Trophoblast cell (in vitro differentiated cells and primary cell): ENCODE results near the gene ARHGAP40.
A peak's percentile ranks its signal among the peaks of the same experiment; 100 is the strongest.

Source experiments
- DNase-seq, 2 donors: peaks; one replicate each; pipeline ENCODE4 v3.0.0-alpha.2; 2016
- H2AFZ ChIP-seq: 2 replicates; pipeline ENCODE4 v1.6.1; 2013; ENCODE audit warnings: low read length, moderate library complexity, mild to moderate bottlenecking; ENCODE audit not compliant: insufficient read depth, poor library complexity
- H2AK5ac ChIP-seq: 2 replicates; pipeline ENCODE4 v1.6.1; 2013; ENCODE audit warnings: mild to moderate bottlenecking, low read length
- H2BK120ac ChIP-seq: 2 replicates; pipeline ENCODE4 v1.6.1; 2013; ENCODE audit warnings: low read length, mild to moderate bottlenecking, moderate library complexity; ENCODE audit not compliant: insufficient read depth, poor library complexity
- H2BK12ac ChIP-seq: 2 replicates; pipeline ENCODE4 v1.6.1; 2013; ENCODE audit warnings: mild to moderate bottlenecking, low read length, moderate library complexity
- H2BK5ac ChIP-seq: 2 replicates; pipeline ENCODE4 v1.6.1; 2013; ENCODE audit warnings: low read length, low read depth, moderate library complexity, mild to moderate bottlenecking; ENCODE audit not compliant: poor library complexity
- H3K14ac ChIP-seq: 2 replicates; pipeline ENCODE4 v1.6.1; 2013; ENCODE audit warnings: mild to moderate bottlenecking, low read length
- H3K18ac ChIP-seq: 2 replicates; pipeline ENCODE4 v1.6.1; 2013; ENCODE audit warnings: mild to moderate bottlenecking, low read length
- H3K23ac ChIP-seq: 2 replicates; pipeline ENCODE4 v1.6.1; 2013; ENCODE audit warnings: low read length
- H3K27ac ChIP-seq: 2 replicates; pipeline ENCODE4 v1.5.1; 2013; ENCODE audit warnings: low read depth, mild to moderate bottlenecking, inconsistent platforms, low read length, moderate library complexity
- H3K27me3 ChIP-seq: 2 replicates; pipeline ENCODE4 v1.6.1; 2013; ENCODE audit warnings: inconsistent platforms, mild to moderate bottlenecking, low read length, moderate library complexity; ENCODE audit not compliant: insufficient read depth
- H3K36me3 ChIP-seq, 2 experiments: 1 replicate in 1 of 2; 2 replicates in 1 of 2; pipeline ENCODE4 v1.6.1; 2013; ENCODE audit warnings: low read length in 2 of 2, mild to moderate bottlenecking in 2 of 2, moderate library complexity in 1 of 2; ENCODE audit not compliant: insufficient read depth in 2 of 2, control insufficient read depth in 1 of 2
- H3K4ac ChIP-seq: 2 replicates; pipeline ENCODE4 v1.6.1; 2013; ENCODE audit warnings: low read depth, mild to moderate bottlenecking, low read length, moderate library complexity
- H3K4me1 ChIP-seq, 2 experiments: 1 replicate in 1 of 2; 2 replicates in 1 of 2; pipeline ENCODE4 v1.6.1; 2013; ENCODE audit warnings: low read length in 2 of 2, mild to moderate bottlenecking in 2 of 2, moderate library complexity in 1 of 2; ENCODE audit not compliant: insufficient read depth in 2 of 2, control insufficient read depth in 1 of 2
- H3K4me2 ChIP-seq: 2 replicates; pipeline ENCODE4 v1.6.1; 2013; ENCODE audit warnings: inconsistent platforms, mild to moderate bottlenecking, low read length, moderate library complexity
- H3K4me3 ChIP-seq: 2 replicates; pipeline ENCODE4 v1.5.1; 2013; ENCODE audit warnings: mild to moderate bottlenecking, low read depth, low read length, inconsistent platforms
- H3K79me1 ChIP-seq: one replicate; pipeline ENCODE4 v1.6.1; 2013; ENCODE audit warnings: low read length
- H3K79me2 ChIP-seq: 2 replicates; pipeline ENCODE4 v1.6.1; 2013; ENCODE audit warnings: low read length, mild to moderate bottlenecking; ENCODE audit not compliant: control insufficient read depth, insufficient read depth, poor library complexity
- H3K9ac ChIP-seq: 2 replicates; pipeline ENCODE4 v1.6.1; 2013; ENCODE audit warnings: mild to moderate bottlenecking, low read length
- H3K9me3 ChIP-seq: 2 replicates; pipeline ENCODE4 v1.6.1; 2013; ENCODE audit warnings: low read depth, mild to moderate bottlenecking, control low read depth, inconsistent platforms, low read length; ENCODE audit not compliant: insufficient read depth
- H4K12ac ChIP-seq: 2 replicates; pipeline ENCODE4 v1.6.1; 2013; ENCODE audit warnings: low read depth, mild to moderate bottlenecking, low read length, moderate library complexity
- H4K8ac ChIP-seq: 2 replicates; pipeline ENCODE4 v1.6.1; 2013; ENCODE audit warnings: low read depth, mild to moderate bottlenecking, low read length, moderate library complexity
- H4K91ac ChIP-seq: one replicate; pipeline ENCODE4 v1.6.1; 2013; ENCODE audit warnings: low read depth, mild to moderate bottlenecking, low read length, moderate library complexity
- WGBS: extraction: QIAGEN DNeasy Blood & Tissue Kit; methylation state at CpG from one replicate; pipeline ENCODE4 v1.1.7; 2013; ENCODE audit warnings: missing lambda C conversion rate; ENCODE audit not compliant: insufficient read length, insufficient coverage; ENCODE audit errors: extremely low coverage; 5-methylcytosine and 5-hydroxymethylcytosine counted together

ARHGAP40 gene

GRCh38 chr20:38617830-38618196 lies 16.2 kb downstream of the ARHGAP40 start:
- H3K79me1 ChIP-seq, result peaks cover 4% of the 10 kb centered on the region
- no peak overlapping the region for H4K12ac ChIP-seq
- no peak overlapping the region for H2BK120ac ChIP-seq
- no peak overlapping the region for H2AK5ac ChIP-seq
- H2BK12ac ChIP-seq, result no peak overlapping the region
- H3K4me2 ChIP-seq, result no peak overlapping the region
- no peaks in the 10 kb centered on the region for H3K79me2 ChIP-seq
- no peak for DNase-seq
- no peak overlapping the region for H3K9ac ChIP-seq
- H2AFZ ChIP-seq, result no peak overlapping the region
- no peaks in the 10 kb centered on the region for H3K27me3 ChIP-seq
- H3K14ac ChIP-seq, result no peak overlapping the region
- no peak overlapping the region for H2BK5ac ChIP-seq
- peaks cover 0 to 2% of the 10 kb centered on the region in 2 experiments for H3K36me3 ChIP-seq
- no peak overlapping the region for H3K18ac ChIP-seq
- peaks cover 12 to 13% of the 10 kb centered on the region in 2 experiments for H3K4me1 ChIP-seq
- no peaks in the 10 kb centered on the region for H3K9me3 ChIP-seq
- H4K91ac ChIP-seq, result no peak overlapping the region
- H3K4me3 ChIP-seq, result no peak overlapping the region
- H3K4ac ChIP-seq, result no peak overlapping the region
- H3K27ac ChIP-seq, result no peak overlapping the region
- no peak overlapping the region for H4K8ac ChIP-seq
- no peak overlapping the region for H3K23ac ChIP-seq
- no CpG with 5 or more reads among the region's 4 CpGs for WGBS

GRCh38 chr20:38620441-38620840 lies 18.8 kb downstream of the ARHGAP40 start:
- H4K12ac ChIP-seq, result no peak overlapping the region
- H4K91ac ChIP-seq, result no peak overlapping the region
- no peak overlapping the region for H3K9ac ChIP-seq
- H3K79me1 ChIP-seq, result peaks cover 4% of the 10 kb centered on the region
- no peak overlapping the region for H3K4me3 ChIP-seq
- no peak overlapping the region for H3K18ac ChIP-seq
- H3K4ac ChIP-seq, result no peak overlapping the region
- H2BK120ac ChIP-seq, result no peak overlapping the region
- no peaks in the 10 kb centered on the region for H3K79me2 ChIP-seq
- WGBS, result no CpG with 5 or more reads among the region's 9 CpGs
- no peak overlapping the region for H2AFZ ChIP-seq
- no peak overlapping the region for H2BK12ac ChIP-seq
- H3K23ac ChIP-seq, result no peak overlapping the region
- H3K4me1 ChIP-seq, result peaks cover 20% of the 10 kb centered on the region in 2 experiments
- no peak overlapping the region for H3K27ac ChIP-seq
- H3K27me3 ChIP-seq, result no peaks in the 10 kb centered on the region
- H3K4me2 ChIP-seq, result no peak overlapping the region
- H2AK5ac ChIP-seq, result no peak overlapping the region
- H4K8ac ChIP-seq, result no peak overlapping the region
- no peak overlapping the region for H2BK5ac ChIP-seq
- no peak for DNase-seq
- H3K14ac ChIP-seq, result no peak overlapping the region
- peaks cover 0 to 2% of the 10 kb centered on the region in 2 experiments for H3K36me3 ChIP-seq
- peaks cover 1% of the 10 kb centered on the region for H3K9me3 ChIP-seq

GRCh38 chr20:38623061-38623460 lies 21.5 kb downstream of the ARHGAP40 start:
- H3K4me3 ChIP-seq, result no peak overlapping the region
- H3K23ac ChIP-seq, result no peak overlapping the region
- no peaks in the 10 kb centered on the region for H3K79me1 ChIP-seq
- no peak overlapping the region for H3K14ac ChIP-seq
- H3K4ac ChIP-seq, result no peak overlapping the region
- H3K18ac ChIP-seq, result no peak overlapping the region
- H3K27me3 ChIP-seq, result no peaks in the 10 kb centered on the region
- no peak overlapping the region for H2AK5ac ChIP-seq
- peaks cover 3% of the 10 kb centered on the region for H3K9me3 ChIP-seq
- no peak overlapping the region for H2BK12ac ChIP-seq
- no peak overlapping the region for H4K12ac ChIP-seq
- DNase-seq, result no peak
- peaks cover 17% of the 10 kb centered on the region in 2 experiments for H3K4me1 ChIP-seq
- H3K9ac ChIP-seq, result no peak overlapping the region
- H2BK5ac ChIP-seq, result no peak overlapping the region
- H3K36me3 ChIP-seq, result peaks cover 0 to 7% of the 10 kb centered on the region in 2 experiments
- no peak overlapping the region for H4K91ac ChIP-seq
- no peaks in the 10 kb centered on the region for H3K79me2 ChIP-seq
- peak overlapping the region; percentile 58 for H3K27ac ChIP-seq
- no peak overlapping the region for H4K8ac ChIP-seq
- no peak overlapping the region for H2AFZ ChIP-seq
- no CpG with 5 or more reads among the region's 4 CpGs for WGBS
- H2BK120ac ChIP-seq, result no peak overlapping the region
- H3K4me2 ChIP-seq, result no peak overlapping the region

- Histone ChIP-seq H2BK5ac (no peak overlapping the region), H3K9ac (no peak overlapping the region), H4K12ac (no peak overlapping the region), H2BK120ac (no peak overlapping the region), H4K8ac (no peak overlapping the region), H3K18ac (no peak overlapping the region), H3K4ac (no peak overlapping the region), H3K36me3 (peaks cover 0 to 7% of the 10 kb centered on the region in 2 experiments), H2AK5ac (no peak overlapping the region), H3K79me1 (no peaks in the 10 kb centered on the region), H2AFZ (no peak overlapping the region), H3K79me2 (no peaks in the 10 kb centered on the region), H3K27ac (no peak overlapping the region), H3K27me3 (no peaks in the 10 kb centered on the region), H3K4me2 (no peak overlapping the region), H2BK12ac (no peak overlapping the region), H3K9me3 (peaks cover 3% of the 10 kb centered on the region), H3K14ac (no peak overlapping the region), H3K23ac (no peak overlapping the region), H3K4me1 (peaks cover 21% of the 10 kb centered on the region in 2 experiments), H4K91ac (no peak overlapping the region), H3K4me3 (no peak overlapping the region)
- WGBS, result no CpG with 5 or more reads among the region's 2 CpGs
- no peak for DNase-seq
These were observed 22.5 kb downstream of the ARHGAP40 start for GRCh38 chr20:38624084-38624483.
